ENCODE data around the gene TMPRSS9.
A peak's percentile ranks its signal among the peaks of the same experiment; 100 is the strongest.
"Not testable (repeated sequence)": the region's sequence is repeated elsewhere in the genome, so short reads cannot be mapped to it uniquely, and the experiment has no call there.

The TMPRSS9 gene

GRCh38 chr19:2362970-2363300 lies 2.9 kb downstream of the TMPRSS9 start:
- no peak for DNase-seq

- DNase-seq = no peak
Observed at GRCh38 chr19:2363419-2363818, 3.4 kb downstream of the TMPRSS9 start.

- DNase-seq = no peak
Observed at GRCh38 chr19:2365201-2365970, 5.3 kb downstream of the TMPRSS9 start.

DNA sequence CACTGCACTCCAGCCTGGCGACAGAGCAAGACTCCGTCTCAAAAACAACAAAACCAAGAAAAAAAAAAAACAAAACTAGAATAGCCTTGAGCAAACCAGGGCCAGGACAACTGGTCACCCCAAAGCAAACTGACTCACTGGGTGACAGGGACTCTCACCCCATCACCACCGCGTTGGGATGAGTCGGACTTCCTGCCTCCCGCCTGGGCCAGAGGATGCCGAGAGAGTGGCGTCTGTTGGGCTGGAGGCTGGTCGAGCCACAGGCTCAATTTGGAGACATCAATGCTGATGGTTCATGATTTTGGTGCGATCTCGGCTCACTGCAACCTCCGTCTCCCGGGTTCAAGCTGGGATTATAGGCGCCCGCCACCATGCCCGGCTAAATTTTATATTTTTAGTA lies 11.6 kb downstream of the TMPRSS9 start:
- no peak for DNase-seq

DNA sequence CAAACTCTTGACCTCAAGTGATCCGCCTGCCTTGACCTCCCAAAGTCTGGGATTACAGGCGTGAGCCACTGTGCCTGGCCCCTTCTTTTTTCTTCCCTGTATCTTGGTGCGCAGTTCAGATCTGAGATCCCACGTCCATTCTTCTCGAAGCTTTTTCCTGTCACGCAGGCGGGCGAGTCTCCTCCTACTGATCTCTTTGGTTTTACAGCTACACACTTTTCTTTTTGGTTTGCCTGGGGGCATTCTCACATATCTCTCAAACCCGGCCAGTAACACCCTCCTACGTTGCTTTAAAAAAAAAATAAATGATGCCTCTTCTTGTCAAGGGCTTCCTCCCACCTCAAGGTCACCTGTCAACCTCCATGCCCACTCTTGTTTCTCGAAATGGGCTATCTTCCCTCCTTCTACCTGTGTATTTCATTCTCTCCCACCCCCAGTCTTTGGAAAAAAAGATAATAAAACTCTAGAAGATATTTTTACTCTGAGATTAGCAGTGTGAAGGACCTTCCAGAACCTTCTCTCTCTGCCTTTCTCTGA lies 12.1 kb downstream of the TMPRSS9 start:
- no peak for DNase-seq

DNA sequence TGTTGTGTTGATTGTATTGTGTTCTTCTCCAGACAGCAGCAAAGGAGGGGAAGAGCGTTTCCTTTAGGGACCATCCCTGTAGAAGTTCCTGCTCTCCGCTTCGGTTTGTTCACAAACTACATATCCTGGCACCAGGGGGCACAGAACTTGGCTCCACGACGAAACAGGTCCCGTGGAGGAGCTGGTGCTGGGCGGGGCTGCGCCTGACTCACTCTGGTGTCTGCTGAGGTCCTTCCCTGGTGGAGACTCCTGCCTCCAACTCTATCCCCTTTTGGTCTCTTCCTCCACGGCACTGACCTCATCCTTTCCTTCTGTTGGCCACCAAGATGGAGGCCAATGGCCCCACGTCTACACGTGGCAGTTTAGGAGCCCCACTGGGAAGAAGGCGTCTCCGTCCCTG lies 14.7 kb downstream of the TMPRSS9 start:
- DNase-seq = no peak

GRCh38 chr19:2375353-2376121 lies 15.5 kb downstream of the TMPRSS9 start:
- DNase-seq = no peak

DNA sequence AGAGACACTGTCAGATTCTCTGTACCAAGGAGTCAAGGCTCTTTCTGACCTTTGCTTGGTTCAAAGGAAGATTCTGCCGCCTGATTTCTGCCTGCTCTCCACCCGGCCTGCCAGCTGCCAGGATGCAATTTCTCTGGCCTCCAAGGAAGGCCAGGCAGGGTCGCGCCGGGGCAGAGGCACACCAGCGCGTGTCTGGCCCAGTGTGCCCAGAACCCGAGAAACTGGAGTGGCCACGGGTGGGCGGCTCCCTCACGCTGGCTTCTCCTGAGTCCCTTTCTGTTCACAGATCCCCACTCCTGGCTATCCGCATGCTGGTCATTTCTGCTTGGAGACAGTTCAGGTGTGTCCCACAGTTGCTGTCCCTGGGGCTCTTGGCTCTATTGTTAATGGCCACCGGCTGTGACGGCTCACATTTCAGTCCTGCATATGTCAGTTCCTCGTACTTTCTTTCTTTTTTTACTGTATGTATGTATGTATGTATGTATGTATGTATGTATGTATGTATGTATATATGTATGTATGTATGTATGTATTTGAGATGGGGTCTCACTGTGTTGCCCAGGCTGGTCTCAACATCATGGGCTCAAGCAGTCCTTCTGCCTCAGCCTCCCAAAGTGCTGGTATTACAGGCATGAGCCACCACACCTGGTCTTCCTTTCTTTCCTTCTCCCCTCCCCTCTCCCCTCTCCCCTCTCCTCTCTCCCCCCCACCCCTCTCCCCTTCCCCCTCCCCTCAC lies 16.9 kb downstream of the TMPRSS9 start:
- peak; percentile 50 for DNase-seq

GRCh38 chr19:2380567-2380966 lies 20.5 kb downstream of the TMPRSS9 start:
- no peak for DNase-seq

GRCh38 chr19:2381148-2381820 lies 21.2 kb downstream of the TMPRSS9 start:
- DNase-seq = peak; percentile 71

DNA sequence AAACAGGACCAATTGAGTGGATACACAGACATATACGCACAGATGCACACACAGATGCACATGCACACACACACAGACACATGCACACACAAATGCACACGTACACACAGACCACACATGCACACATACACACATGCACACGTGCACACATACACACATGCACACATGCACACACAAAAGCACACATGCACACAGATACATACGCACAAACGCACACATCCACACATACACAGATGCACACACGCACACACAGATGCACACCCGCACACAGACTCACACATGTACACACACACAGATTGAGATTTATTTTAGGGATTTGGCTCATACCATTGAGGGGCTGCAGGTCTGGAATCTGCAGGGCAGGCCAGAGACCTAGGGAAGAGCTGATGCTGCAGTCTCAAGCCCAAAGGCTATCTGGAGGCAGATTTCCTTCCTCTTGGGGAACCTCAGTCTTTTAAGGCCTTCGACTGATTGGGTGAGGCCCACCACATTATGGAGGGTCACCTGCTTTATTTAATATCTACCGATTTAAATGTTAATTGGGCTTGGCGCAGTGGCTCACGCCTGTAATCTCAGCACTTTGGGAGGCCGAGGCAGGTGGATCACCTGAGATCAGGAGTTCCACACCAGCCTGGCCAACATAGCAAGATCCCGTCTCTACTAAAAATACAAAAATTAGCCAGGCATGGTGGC lies 22.6 kb downstream of the TMPRSS9 start:
- DNase-seq = no peak

DNA sequence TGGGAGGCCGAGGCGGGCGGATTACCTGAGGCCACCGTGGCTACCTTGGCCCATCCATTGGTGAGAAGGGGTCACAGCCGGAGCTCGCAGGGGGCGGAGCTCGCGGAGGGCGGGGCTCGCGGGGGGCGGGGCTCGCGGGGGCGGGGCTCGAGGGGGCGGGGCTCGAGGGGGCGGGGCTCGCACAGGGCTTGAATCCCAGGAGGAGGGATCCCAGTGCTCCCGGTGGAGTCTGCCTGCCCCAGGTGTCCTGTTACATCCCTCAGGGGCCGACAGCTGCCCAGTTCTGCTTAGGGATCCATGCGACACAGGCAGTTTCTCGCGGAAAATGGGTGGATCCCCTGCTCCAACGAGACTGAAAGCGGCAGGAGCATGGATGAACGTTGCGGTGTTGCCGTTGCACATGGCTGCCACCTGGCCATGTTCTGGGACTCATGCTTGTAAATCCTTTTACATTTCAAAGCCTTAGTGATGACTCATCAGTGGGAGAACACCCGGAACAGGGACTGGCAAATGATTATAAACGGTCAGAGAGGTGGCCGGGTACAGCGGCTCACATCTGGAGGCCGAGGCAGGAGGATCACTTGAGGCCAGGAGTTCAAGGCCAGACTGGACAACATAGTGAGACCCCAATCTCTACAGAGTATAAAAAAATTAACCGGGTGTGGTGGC lies 25.1 kb downstream of the TMPRSS9 start:
- DNase-seq = peak; percentile 93

- no peak for DNase-seq
Observed at GRCh38 chr19:2387367-2388288, 27.6 kb downstream of the TMPRSS9 start.

- DNase-seq = no peak
Observed at GRCh38 chr19:2389594-2389993, 29.5 kb downstream of the TMPRSS9 start.

- peak; percentile 55 for DNase-seq
Observed at GRCh38 chr19:2391118-2391725, 31.2 kb downstream of the TMPRSS9 start.

GRCh38 chr19:2392366-2392765 lies 32.3 kb downstream of the TMPRSS9 start:
- no peak for DNase-seq

DNA sequence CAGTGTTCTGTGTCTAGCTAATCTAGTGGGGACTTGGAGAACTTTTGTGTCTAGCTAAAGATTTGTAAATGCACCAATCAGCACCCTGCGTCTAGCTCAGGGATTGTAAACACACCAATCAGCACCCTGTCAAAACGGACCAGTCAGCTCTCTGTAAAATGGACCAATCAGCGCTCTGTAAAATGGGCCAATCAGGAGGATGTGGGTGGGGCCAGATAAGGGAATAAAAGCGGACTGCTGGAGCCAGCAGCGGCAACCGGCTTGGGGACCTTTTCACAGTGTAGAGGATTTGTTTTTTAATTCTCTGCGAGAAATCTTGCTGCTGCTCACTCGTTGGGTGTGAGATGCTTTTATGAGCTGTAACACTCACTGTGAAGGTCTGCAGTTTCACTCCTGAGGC lies 32.8 kb downstream of the TMPRSS9 start:
- not testable (repeated sequence) for DNase-seq

- no peak for DNase-seq
Observed at GRCh38 chr19:2394054-2394441, 34.0 kb downstream of the TMPRSS9 start.

DNA sequence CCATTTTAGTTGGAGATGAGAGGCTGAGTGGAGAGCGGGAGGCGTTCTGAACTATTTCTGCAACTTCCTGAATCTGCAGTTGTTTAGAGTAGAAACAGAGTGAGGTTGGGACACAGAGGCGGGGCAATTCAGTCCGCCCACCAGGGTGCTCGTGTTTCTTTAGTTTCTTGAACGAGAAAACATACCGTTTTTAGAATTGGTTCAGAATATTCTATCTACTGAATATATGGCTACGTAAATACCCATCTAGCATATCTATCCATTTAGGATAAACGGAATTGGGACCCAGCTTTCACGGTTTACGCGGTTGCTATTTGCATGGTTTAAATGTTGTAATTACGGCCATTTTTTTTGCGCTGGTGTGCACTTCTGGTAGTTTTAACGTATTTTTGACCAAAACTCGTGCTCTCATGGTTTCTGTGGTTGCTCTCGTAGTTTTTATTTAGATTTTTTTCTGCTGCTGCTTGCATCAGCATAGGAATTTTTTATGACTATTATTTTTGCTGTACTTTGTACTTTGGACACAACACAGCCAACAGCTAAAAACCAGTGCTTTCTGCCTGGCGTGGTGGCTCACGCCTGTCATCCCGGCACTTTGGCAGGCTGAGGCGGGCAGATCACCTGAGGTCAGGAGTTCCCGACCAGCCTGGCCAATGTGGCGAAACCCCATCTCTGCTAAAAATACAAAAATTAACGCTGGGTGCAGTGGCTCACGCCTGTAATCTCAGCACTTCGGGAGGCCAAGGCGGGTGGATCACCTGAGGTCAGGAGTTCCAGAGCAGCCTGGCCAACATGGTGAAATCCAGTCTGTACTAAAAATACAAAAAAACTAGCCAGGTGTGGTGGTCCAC lies 34.6 kb downstream of the TMPRSS9 start:
- DNase-seq = no peak
